PC-3 (cell line): Measurements from ENCODE around the gene VPS13A. TPM values are rescaled to one million over a fixed set of nuclear protein-coding genes. Genes with fewer than 3 reads are reported as not detected.

Experiments
- ATAC-seq: fragments of 200-7000 bp; cut with Tn5 transposase; 2 replicates; pipeline ENCODE4 v1.9.1; 2020; ENCODE audit warnings: mild to moderate bottlenecking, moderate library complexity
- BruUV-seq: library from RNA; stranded (reverse); fragments of 400-500 nt; replicated peaks from 2 replicates; lab custom pipeline; 2021; lab: Mats Ljungman, UMichigan
- CTCF ChIA-PET: fragments of 300-600 bp; sonication (Branson Sonifier 250); formaldehyde crosslinking; loops from one replicate; lab custom pipeline; 2022; ENCODE audit warnings: antibody characterized with exemption; lab: Charles Lee
- POLR2A ChIA-PET: fragments of 300-600 bp; sonication (Branson Sonifier 250); formaldehyde crosslinking; loops from one replicate; lab custom pipeline; 2022; ENCODE audit warnings: antibody characterized with exemption; ENCODE audit not compliant: unreplicated experiment; lab: Charles Lee
- DNase-seq: peaks from one replicate; pipeline ENCODE4 v3.0.0-alpha.2; 2015
- H2AFZ ChIP-seq: fragments of 300-600 bp; sonication (generic); 2 replicates; pipeline ENCODE4 v1.6.0; 2016; ENCODE audit warnings: antibody characterized with exemption, low read length
- H3F3A ChIP-seq: fragments of 300-600 bp; sonication (generic); one replicate; pipeline ENCODE4 v1.6.0; 2017; ENCODE audit warnings: antibody characterized with exemption, low read length, control low read depth, mild to moderate bottlenecking; ENCODE audit not compliant: unreplicated experiment
- H3K27ac ChIP-seq: fragments of 300-600 bp; sonication (generic); 2 replicates; pipeline ENCODE4 v1.5.1; 2016; ENCODE audit warnings: mild to moderate bottlenecking, low read length
- H3K27me3 ChIP-seq: fragments of 300-600 bp; sonication (generic); 2 replicates; pipeline ENCODE4 v1.6.1; 2016; ENCODE audit warnings: low read length, mixed read lengths
- H3K36me3 ChIP-seq: fragments of 300-600 bp; sonication (generic); 2 replicates; pipeline ENCODE4 v1.6.1; 2016; ENCODE audit warnings: low read depth, mixed run types, low read length, mixed read lengths
- H3K4me1 ChIP-seq: fragments of 300-600 bp; sonication (generic); 2 replicates; pipeline ENCODE4 v1.5.1; 2016; ENCODE audit warnings: low read length; ENCODE audit not compliant: insufficient read depth
- H3K4me2 ChIP-seq: fragments of 300-600 bp; sonication (generic); 2 replicates; pipeline ENCODE4 v1.6.0; 2016; ENCODE audit warnings: low read length
- H3K4me3 ChIP-seq: fragments of 300-600 bp; sonication (generic); 2 replicates; pipeline ENCODE4 v1.5.1; 2016; ENCODE audit warnings: mild to moderate bottlenecking, low read length, mixed read lengths
- H3K79me2 ChIP-seq: fragments of 300-600 bp; sonication (generic); 2 replicates; pipeline ENCODE4 v1.6.1; 2017; ENCODE audit warnings: low read length, mixed read lengths
- H3K9ac ChIP-seq: fragments of 300-600 bp; sonication (generic); 2 replicates; pipeline ENCODE4 v1.6.0; 2016; ENCODE audit warnings: mild to moderate bottlenecking, low read length
- H3K9me2 ChIP-seq: fragments of 300-600 bp; sonication (generic); replicated peaks from 2 replicates; pipeline ENCODE4 v1.6.1; 2016; ENCODE audit warnings: mixed run types, low read length, mixed read lengths
- H3K9me3 ChIP-seq: fragments of 300-600 bp; sonication (generic); 2 replicates; pipeline ENCODE4 v1.6.1; 2016; ENCODE audit warnings: low read length, mixed read lengths
- H4K20me1 ChIP-seq: fragments of 300-600 bp; sonication (generic); 2 replicates; pipeline ENCODE4 v1.6.1; 2016; ENCODE audit warnings: low read length, mixed read lengths
- CTCF ChIP-seq: fragments of 300-600 bp; sonication (generic); conservative IDR thresholded peaks from 2 replicates; pipeline ENCODE4 v1.5.1; 2017; ENCODE audit warnings: antibody characterized with exemption, low read depth, mild to moderate bottlenecking, low read length
- EZH2 ChIP-seq: fragments of 300-600 bp; sonication (generic); IDR thresholded peaks from one replicate; pipeline ENCODE4 v1.6.1; 2017; ENCODE audit warnings: antibody characterized with exemption, mild to moderate bottlenecking, low read length; ENCODE audit not compliant: unreplicated experiment
- EZH2phosphoT487 ChIP-seq: fragments of 300-600 bp; sonication (generic); IDR thresholded peaks from 2 replicates; pipeline ENCODE4 v1.6.1; 2018; ENCODE audit warnings: mild to moderate bottlenecking, antibody characterized with exemption, low read length, borderline replicate concordance
- intact Hi-C: fragments of 100-400 bp; cut with micrococcal nuclease; formaldehyde crosslinking; loops from 2 replicates; pipeline ENCODE4 v1.9.0; 2023
- total RNA-seq: library from RNA; depleted of rRNA; stranded (reverse); fragments of >200 nt; gene quantifications from 2 replicates; pipeline ENCODE4 v1.2.3, GENCODE V29; 2014

VPS13A gene
- total RNA-seq, 1 experiment from 2014 or later = 17.5 TPM

GRCh38 chr9:77450085-77450475, 272.7 kb downstream of the VPS13A start:
- H3K27me3 ChIP-seq = no peaks in the 10 kb centered on the region
- no peak overlapping the region for H2AFZ ChIP-seq
- H3K9me3 ChIP-seq = no peaks in the 10 kb centered on the region
- H3K4me1 ChIP-seq = no peaks in the 10 kb centered on the region; the same call in 1 of the 2 replicates
- TF ChIP-seq EZH2 = no peak
- no peak for TF ChIP-seq CTCF
- TF ChIP-seq EZH2phosphoT487 = no peak
- ChIA-PET POLR2A (no interaction called here), CTCF (no interaction called here)
- H3K4me2 ChIP-seq = no peak overlapping the region
- ATAC-seq (no peak), DNase-seq (no peak)
- H3K9me2 ChIP-seq = no peaks in the 10 kb centered on the region
- H3K36me3 ChIP-seq = no peaks in the 10 kb centered on the region
- H3K4me3 ChIP-seq = no peak overlapping the region
- H3K27ac ChIP-seq = no peak overlapping the region
- no peaks in the 10 kb centered on the region for H3K79me2 ChIP-seq
- H4K20me1 ChIP-seq = no peaks in the 10 kb centered on the region
- BruUV-seq = no TSS peak
- no peak overlapping the region for H3K9ac ChIP-seq
- intact Hi-C loops = no loop called here
- no peaks in the 10 kb centered on the region for H3F3A ChIP-seq

GRCh38 chr9:77451507-77451906, 274.2 kb downstream of the VPS13A start:
- H3K4me1 ChIP-seq = no peaks in the 10 kb centered on the region; the same call in 1 of the 2 replicates
- no peaks in the 10 kb centered on the region for H4K20me1 ChIP-seq
- no peaks in the 10 kb centered on the region for H3K36me3 ChIP-seq
- H3K9me3 ChIP-seq = no peaks in the 10 kb centered on the region
- H3K79me2 ChIP-seq = no peaks in the 10 kb centered on the region
- H3K4me2 ChIP-seq = no peak overlapping the region
- H2AFZ ChIP-seq = no peak overlapping the region
- H3K27ac ChIP-seq = no peak overlapping the region
- intact Hi-C loops = no loop called here
- DNase-seq = peak; percentile 45
- ChIA-PET POLR2A (no interaction called here), CTCF (no interaction called here)
- no peak overlapping the region for H3K4me3 ChIP-seq
- TF ChIP-seq CTCF = no peak
- TF ChIP-seq EZH2phosphoT487 = no peak
- TF ChIP-seq EZH2 = no peak
- ATAC-seq = peak; percentile 13; the same call in 1 of the 2 replicates
- no peaks in the 10 kb centered on the region for H3K9me2 ChIP-seq
- no peaks in the 10 kb centered on the region for H3F3A ChIP-seq
- no TSS peak for BruUV-seq
- no peak overlapping the region for H3K9ac ChIP-seq
- H3K27me3 ChIP-seq = no peaks in the 10 kb centered on the region

GRCh38 chr9:77453825-77454647, 276.7 kb downstream of the VPS13A start:
- no TSS peak for BruUV-seq
- Histone ChIP-seq H4K20me1 (no peaks in the 10 kb centered on the region), H3K9me3 (no peaks in the 10 kb centered on the region), H3K36me3 (no peaks in the 10 kb centered on the region), H3F3A (no peaks in the 10 kb centered on the region), H3K4me1 (no peaks in the 10 kb centered on the region; the same call in 1 of the 2 replicates), H3K9ac (no peak overlapping the region), H3K4me2 (no peak overlapping the region), H3K4me3 (no peak overlapping the region), H3K27ac (no peak overlapping the region), H3K79me2 (no peaks in the 10 kb centered on the region), H2AFZ (no peak overlapping the region), H3K27me3 (no peaks in the 10 kb centered on the region), H3K9me2 (no peaks in the 10 kb centered on the region)
- ATAC-seq (no peak), DNase-seq (no peak)
- intact Hi-C loops = no loop called here
- ChIA-PET POLR2A (no interaction called here), CTCF (interaction anchor here (0.8 kb wide), 1 partner anchor 21 kb away, joined by 3 read pairs; no protein-coding TSS in a partner anchor)
- TF ChIP-seq CTCF (no peak), EZH2phosphoT487 (no peak), EZH2 (no peak)
